Mucosa of descending colon (tissue), 3 donors: ENCODE measurements around the gene BAK1. TPM values are rescaled to one million over a fixed set of nuclear protein-coding genes. Genes with fewer than 3 reads are reported as not detected.

ENCODE experiments used
- ATAC-seq: fragments of 200-7000 bp; cut with Tn5 transposase; one replicate; pipeline ENCODE4 v1.9.1; 2020; ENCODE audit warnings: mild to moderate bottlenecking, moderate library complexity
- DNase-seq, 3 donors: peaks; one replicate each; pipeline ENCODE4 v3.0.0-alpha.2; 2020
- H3K36me3 ChIP-seq: fragments of 200-600 bp; one replicate; pipeline ENCODE4 v1.8.0; 2021; ENCODE audit warnings: low read depth, mild to moderate bottlenecking
- H3K4me1 ChIP-seq: fragments of 200-600 bp; one replicate; pipeline ENCODE4 v1.8.0; 2021; ENCODE audit warnings: low read depth, mild to moderate bottlenecking
- H3K4me3 ChIP-seq: fragments of 200-600 bp; one replicate; pipeline ENCODE4 v1.8.0; 2021; ENCODE audit warnings: mild to moderate bottlenecking
- H3K9me3 ChIP-seq: fragments of 200-600 bp; one replicate; pipeline ENCODE4 v1.8.0; 2021; ENCODE audit warnings: mild to moderate bottlenecking
- CTCF ChIP-seq: fragments of 200-600 bp; IDR thresholded peaks from one replicate; pipeline ENCODE4 v1.8.0; 2022; ENCODE audit warnings: antibody characterized with exemption, mild to moderate bottlenecking
- intact Hi-C, 2 donors: fragments of 100-400 bp; cut with DNase I in 1 of 2; cut with micrococcal nuclease in 1 of 2; formaldehyde crosslinking; loops; one replicate each; pipeline versions ENCODE4 v1.11.0 to v1.11.1; 2022; cut with DNase I, micrococcal nuclease
- total RNA-seq, 3 donors: library from RNA; stranded (reverse); fragmentation: NEBNext Ultra II Directional in 2 of 3; extraction: Animal tissue kit (Norgen Biotek cat#: 25700) in 2 of 3; gene quantifications; one replicate each; pipeline versions ENCODE4 v1.2.1 to v1.2.4, GENCODE V29; 2021 to 2023
- donor health status: DM: no; HTN: no; CAD: no; lungs with moderate emphysema.
- donor health status: DM: no; HTN: no; CAD: no.
- donor health status: DM: no; HTN: yes; CAD: no.

BAK1 gene
- total RNA-seq, 3 donors from 2014 or later, result 57.1 to 97.9 (median 90.5) TPM

- TF ChIP-seq CTCF, result no peak
- H3K4me3 ChIP-seq, result no peak overlapping the region
- H3K9me3 ChIP-seq, result no peaks in the 10 kb centered on the region
- ATAC-seq (peak; percentile 52), DNase-seq (peak; percentile 68 to 76 (median 74))
- intact Hi-C loops, result no loop called here
- H3K36me3 ChIP-seq, result peaks cover 6% of the 10 kb centered on the region
- peaks cover 17% of the 10 kb centered on the region for H3K4me1 ChIP-seq
Measured at GRCh38 chr6:33577718-33578117, 2.4 kb downstream of the BAK1 start.

- Histone ChIP-seq H3K36me3 (peaks cover 6% of the 10 kb centered on the region), H3K4me1 (peaks cover 17% of the 10 kb centered on the region), H3K9me3 (no peaks in the 10 kb centered on the region), H3K4me3 (no peak overlapping the region)
- intact Hi-C loops, result no loop called here
- ATAC-seq (peak; percentile 80), DNase-seq (peak; percentile 95 to 97 (median 95))
- TF ChIP-seq CTCF, result no peak
Measured at GRCh38 chr6:33577106-33577535, 3.0 kb downstream of the BAK1 start.

GRCh38 chr6:33576668-33577067, 3.4 kb downstream of the BAK1 start:
- no peak overlapping the region for H3K4me3 ChIP-seq
- no peaks in the 10 kb centered on the region for H3K9me3 ChIP-seq
- TF ChIP-seq CTCF, result no peak
- H3K4me1 ChIP-seq, result peaks cover 20% of the 10 kb centered on the region
- intact Hi-C loops, result no loop called here
- no peak for DNase-seq
- no peak for ATAC-seq
- H3K36me3 ChIP-seq, result peaks cover 6% of the 10 kb centered on the region

GRCh38 chr6:33575211-33575610, 4.9 kb downstream of the BAK1 start:
- ATAC-seq, result no peak
- TF ChIP-seq CTCF, result no peak
- no peak for DNase-seq
- Histone ChIP-seq H3K36me3 (peaks cover 6% of the 10 kb centered on the region), H3K9me3 (no peaks in the 10 kb centered on the region), H3K4me1 (peaks cover 19% of the 10 kb centered on the region), H3K4me3 (no peak overlapping the region)
- intact Hi-C loops, result no loop called here

GRCh38 chr6:33571637-33572316, 8.3 kb downstream of the BAK1 start:
- no peaks in the 10 kb centered on the region for H3K9me3 ChIP-seq
- peaks cover 5% of the 10 kb centered on the region for H3K4me1 ChIP-seq
- intact Hi-C loops, result no loop called here
- peak overlapping the region; percentile 18 for H3K4me3 ChIP-seq
- ATAC-seq (peak; percentile 7), DNase-seq (no peak)
- no peak for TF ChIP-seq CTCF
- H3K36me3 ChIP-seq, result peaks cover 6% of the 10 kb centered on the region
